ENCODE data around the gene PAK1IP1.
"Not testable (repeated sequence)": the region's sequence is repeated elsewhere in the genome, so short reads cannot be mapped to it uniquely, and the experiment has no call there.

PAK1IP1 gene

DNA sequence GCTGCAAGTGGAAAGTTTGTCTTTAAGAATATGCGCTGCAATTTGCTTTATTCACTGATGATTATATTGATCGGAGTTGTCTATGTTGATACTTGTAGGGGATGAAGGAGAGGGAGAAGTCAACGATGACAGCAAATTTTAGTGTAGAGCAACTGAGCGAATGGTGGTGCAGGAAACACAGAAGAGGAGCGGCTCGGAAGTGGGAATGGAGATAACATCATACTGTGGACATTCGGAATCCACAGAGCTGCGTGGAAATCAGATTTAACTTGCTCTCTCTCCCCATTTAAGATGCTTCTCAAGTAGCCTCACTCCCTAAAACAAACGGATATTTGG lies 52.1 kb downstream of the PAK1IP1 start:
- no peak for DNase-seq

DNA sequence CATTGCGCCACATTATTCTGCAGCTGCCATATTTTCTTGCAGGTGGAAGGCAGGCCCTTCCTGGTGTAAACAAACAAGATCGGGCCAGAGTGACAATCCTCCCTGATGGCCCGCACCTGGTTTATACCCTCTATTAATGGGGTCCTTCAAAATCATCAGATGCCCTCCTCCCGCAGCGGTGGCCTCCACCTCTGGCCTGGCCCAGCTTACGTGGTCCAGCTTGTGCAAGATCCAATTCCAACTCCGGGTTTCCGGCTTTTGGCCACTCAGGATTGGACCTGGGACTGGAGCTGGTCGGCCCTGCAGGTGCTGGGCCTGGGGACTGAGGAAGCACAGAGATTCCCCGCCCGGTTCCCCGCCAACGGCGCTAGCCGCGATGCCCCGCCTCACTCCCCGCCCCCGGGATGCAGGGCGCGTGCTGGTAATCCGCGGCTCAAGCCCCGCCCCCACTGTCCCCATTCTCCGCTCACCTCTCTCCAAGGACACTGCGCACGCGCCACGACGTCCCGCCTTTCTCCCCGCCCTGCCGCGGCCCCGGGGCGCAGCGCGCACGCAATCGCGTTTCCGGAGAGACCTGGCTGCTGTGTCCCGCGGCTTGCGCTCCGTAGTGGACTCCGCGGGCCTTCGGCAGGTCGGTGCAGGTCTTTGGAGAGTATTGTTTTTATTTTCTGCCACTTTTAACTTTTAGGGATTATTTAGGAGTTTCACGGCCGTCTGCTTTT lies 52.6 kb downstream of the PAK1IP1 start, which contains the start of gene TMEM14B:
TSS of gene TMEM14B (plus strand) at position 555 of the 722 bp plus-strand sequence. CDS start 1,441 bp downstream, outside the sequence.
- DNase-seq = peak; percentile 99

DNA sequence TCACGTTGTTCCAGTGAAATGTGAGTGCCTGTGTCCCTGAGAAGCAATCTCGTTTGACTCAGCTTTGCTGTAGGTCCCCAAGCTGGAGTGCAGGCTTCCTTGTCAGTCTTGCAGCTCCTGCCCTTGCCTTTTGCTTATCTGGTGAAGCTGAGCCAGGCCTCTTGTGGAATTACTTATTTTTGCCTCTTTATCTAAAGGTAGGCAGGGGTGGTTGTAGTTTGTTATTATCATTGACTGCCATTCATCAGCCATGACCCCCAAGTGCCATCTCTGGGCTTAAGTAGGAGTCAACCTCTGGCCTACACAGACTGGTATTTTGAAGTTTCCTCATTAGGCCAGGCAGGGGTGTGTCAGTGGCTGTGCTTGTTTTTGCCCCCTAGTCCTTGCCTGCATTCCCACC lies 55.0 kb downstream of the PAK1IP1 start:
- DNase-seq = no peak

DNA sequence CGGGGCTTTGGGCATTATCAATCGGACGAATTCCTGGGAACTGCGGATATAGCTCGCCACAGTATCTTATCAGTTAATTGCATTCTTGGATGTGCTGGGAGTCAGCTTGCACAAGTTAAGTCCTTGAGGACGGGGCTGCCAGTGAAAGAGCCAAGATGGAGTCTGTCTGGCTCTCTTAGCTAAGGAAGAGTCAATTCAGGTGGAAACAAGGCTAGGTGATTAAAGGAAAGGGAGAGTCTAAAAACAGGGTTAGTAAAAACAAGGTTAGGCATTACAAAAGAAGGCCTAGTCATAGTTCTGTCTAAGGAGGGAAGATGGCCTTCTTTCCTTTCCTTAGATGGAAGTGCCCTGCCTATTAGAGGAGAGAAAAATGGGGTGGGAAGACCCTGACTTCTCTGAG lies 55.8 kb downstream of the PAK1IP1 start:
- DNase-seq = not testable (repeated sequence)

DNA sequence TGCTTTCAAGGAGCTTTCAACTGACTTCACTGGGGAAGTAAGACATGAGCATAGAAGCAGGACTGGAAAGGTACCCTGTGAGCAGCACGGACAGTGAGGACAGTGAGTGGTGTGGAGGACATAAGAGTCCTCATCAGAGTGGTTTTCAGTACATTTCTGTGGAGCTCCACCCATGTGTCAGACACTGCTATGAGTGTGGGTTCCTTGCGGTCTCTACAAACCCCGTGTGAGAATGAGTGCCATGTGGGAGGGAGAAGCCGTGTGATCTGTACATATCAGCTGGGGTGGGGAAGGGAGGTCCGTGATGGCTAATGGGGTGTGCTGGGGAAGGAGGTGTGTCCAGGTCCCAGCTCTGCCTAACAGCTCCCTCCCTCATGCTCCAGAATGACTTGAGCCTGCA lies 57.0 kb downstream of the PAK1IP1 start:
- not testable (repeated sequence) for DNase-seq

DNA sequence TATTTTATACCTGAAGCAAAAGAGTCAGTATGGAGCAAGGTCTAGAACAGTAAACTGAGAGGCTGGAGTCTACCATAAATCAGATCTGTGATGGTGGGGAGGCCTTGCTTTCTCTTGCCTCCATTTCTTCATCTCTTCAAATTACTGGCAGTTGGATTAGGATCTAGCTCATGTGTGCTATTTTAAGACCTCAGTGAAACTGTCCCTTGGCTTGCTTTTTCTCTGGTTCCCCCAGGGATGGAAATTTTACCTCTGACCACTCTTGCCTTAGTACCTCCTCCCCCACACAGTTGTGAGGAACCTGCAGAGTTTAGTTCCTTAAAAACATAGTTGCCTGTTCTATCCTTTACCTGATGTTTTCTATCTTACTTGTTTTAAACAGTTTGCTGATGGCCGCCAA lies 61.3 kb downstream of the PAK1IP1 start:
- no peak for DNase-seq

Measured in DMS53 (cell line).